H9 (cell line): Measurements from ENCODE around the gene CYTH3. TPM values are rescaled to one million over a fixed set of nuclear protein-coding genes. Genes with fewer than 3 reads are reported as not detected.

Experiments used
- DNase-seq: peaks from one replicate; pipeline ENCODE4 v3.0.0-alpha.2; 2017
- H2AFZ ChIP-seq: one replicate; pipeline ENCODE4 v1.6.1; 2013; ENCODE audit warnings: mild to moderate bottlenecking, low read length, control low read depth, moderate library complexity
- H2AK5ac ChIP-seq: 2 replicates; pipeline ENCODE4 v1.6.1; 2013; ENCODE audit warnings: low read length, control low read depth, mixed read lengths; ENCODE audit not compliant: insufficient read length
- H2BK120ac ChIP-seq: one replicate; pipeline ENCODE4 v1.6.1; 2013; ENCODE audit warnings: low read depth, mild to moderate bottlenecking, low read length, control low read depth, inconsistent platforms; ENCODE audit not compliant: poor library complexity, severe bottlenecking
- H2BK12ac ChIP-seq: 2 replicates; pipeline ENCODE4 v1.6.1; 2013; ENCODE audit warnings: low read length, control low read depth, mixed read lengths, low read depth; ENCODE audit not compliant: insufficient read length
- H2BK15ac ChIP-seq: 2 replicates; pipeline ENCODE4 v1.6.1; 2013; ENCODE audit warnings: low read depth, low read length, control low read depth
- H2BK20ac ChIP-seq: one replicate; pipeline ENCODE4 v1.6.1; 2013; ENCODE audit warnings: low read depth, mild to moderate bottlenecking, low read length, control low read depth, inconsistent platforms; ENCODE audit not compliant: poor library complexity, severe bottlenecking
- H2BK5ac ChIP-seq: 2 replicates; pipeline ENCODE4 v1.6.1; 2013; ENCODE audit warnings: low read length, control low read depth, mixed read lengths; ENCODE audit not compliant: insufficient read length
- H3K14ac ChIP-seq: 2 replicates; pipeline ENCODE4 v1.6.1; 2013; ENCODE audit warnings: low read length, control low read depth; ENCODE audit not compliant: insufficient read depth
- H3K18ac ChIP-seq: 2 replicates; pipeline ENCODE4 v1.6.1; 2013; ENCODE audit warnings: low read depth, mild to moderate bottlenecking, mixed read lengths, low read length, control low read depth; ENCODE audit not compliant: insufficient read length
- H3K23ac ChIP-seq: 2 replicates; pipeline ENCODE4 v1.6.1; 2013; ENCODE audit warnings: low read length, control low read depth, mixed read lengths, low read depth; ENCODE audit not compliant: insufficient read length
- H3K23me2 ChIP-seq: 2 replicates; pipeline ENCODE4 v1.6.1; 2013; ENCODE audit warnings: low read depth, mild to moderate bottlenecking, mixed read lengths, low read length, control low read depth; ENCODE audit not compliant: insufficient read length, poor library complexity, severe bottlenecking
- H3K27ac ChIP-seq: 2 replicates; pipeline ENCODE4 v1.5.1; 2013; ENCODE audit warnings: low read length, control low read depth, mixed read lengths, low read depth; ENCODE audit not compliant: insufficient read length
- H3K27me3 ChIP-seq: 2 replicates; pipeline ENCODE4 v1.6.1; 2013; ENCODE audit warnings: low read length, control low read depth, inconsistent platforms; ENCODE audit not compliant: insufficient read depth
- H3K4ac ChIP-seq: 2 replicates; pipeline ENCODE4 v1.6.1; 2013; ENCODE audit warnings: low read depth, mild to moderate bottlenecking, control low read depth, inconsistent platforms, low read length, moderate library complexity
- H3K4me1 ChIP-seq: 2 replicates; pipeline ENCODE4 v1.6.1; 2013; ENCODE audit warnings: low read length, control low read depth, inconsistent platforms; ENCODE audit not compliant: insufficient read depth
- H3K4me2 ChIP-seq: 2 replicates; pipeline ENCODE4 v1.6.1; 2013; ENCODE audit warnings: low read length, control low read depth, mixed read lengths; ENCODE audit not compliant: insufficient read length, insufficient read depth
- H3K56ac ChIP-seq: 2 replicates; pipeline ENCODE4 v1.6.1; 2013; ENCODE audit warnings: low read depth, mild to moderate bottlenecking, mixed read lengths, low read length, control low read depth; ENCODE audit not compliant: insufficient read length
- H3K79me1 ChIP-seq: 2 replicates; pipeline ENCODE4 v1.6.1; 2013; ENCODE audit warnings: low read depth, mild to moderate bottlenecking, moderate library complexity, low read length, control low read depth, inconsistent platforms; ENCODE audit not compliant: insufficient read depth, poor library complexity, severe bottlenecking
- H3K79me2 ChIP-seq: 2 replicates; pipeline ENCODE4 v1.6.1; 2013; ENCODE audit warnings: low read length, control low read depth, inconsistent platforms; ENCODE audit not compliant: insufficient read depth
- H3K9ac ChIP-seq: 2 replicates; pipeline ENCODE4 v1.6.1; 2013; ENCODE audit warnings: low read length, control low read depth, mixed read lengths; ENCODE audit not compliant: insufficient read length; ENCODE audit errors: extremely low read depth
- H3K9me3 ChIP-seq: one replicate; pipeline ENCODE4 v1.6.1; 2013; ENCODE audit warnings: low read depth, low read length, inconsistent platforms; ENCODE audit not compliant: control insufficient read depth
- H3T11ph ChIP-seq: one replicate; pipeline ENCODE4 v1.6.1; 2013; ENCODE audit warnings: mild to moderate bottlenecking, low read length, control low read depth, inconsistent platforms
- H4K20me1 ChIP-seq: one replicate; pipeline ENCODE4 v1.6.1; 2013; ENCODE audit not compliant: control insufficient read depth, insufficient read length, insufficient read depth
- H4K5ac ChIP-seq: 2 replicates; pipeline ENCODE4 v1.6.1; 2013; ENCODE audit warnings: low read depth, mild to moderate bottlenecking, mixed read lengths, low read length, control low read depth; ENCODE audit not compliant: insufficient read length
- H4K8ac ChIP-seq: replicated peaks from 2 replicates; pipeline ENCODE4 v1.6.1; 2013; ENCODE audit warnings: low read length, control low read depth, mixed read lengths, low read depth; ENCODE audit not compliant: insufficient read length
- H4K91ac ChIP-seq: 2 replicates; pipeline ENCODE4 v1.6.1; 2013; ENCODE audit warnings: low read depth, mild to moderate bottlenecking, moderate library complexity, mixed read lengths, low read length, control low read depth; ENCODE audit not compliant: insufficient read length
- H3K27ac Mint-ChIP-seq, 3 experiments: 2 replicates in 2 of 3; 3 replicates in 1 of 3; pipeline ENCODE4 v1.8.0; 2020 to 2021; ENCODE audit warnings: mixed read lengths in 3 of 3, mild to moderate bottlenecking in 1 of 3, moderate library complexity in 1 of 3
- H3K27me3 Mint-ChIP-seq: 2 replicates; pipeline ENCODE4 v1.8.0; 2021; ENCODE audit warnings: low read depth, mild to moderate bottlenecking, moderate library complexity, mixed read lengths
- H3K36me3 Mint-ChIP-seq, 3 experiments: 2 replicates in 2 of 3; 3 replicates in 1 of 3; pipeline ENCODE4 v1.8.0; 2020 to 2021; ENCODE audit warnings: low read depth in 3 of 3, mixed read lengths in 3 of 3; ENCODE audit not compliant: insufficient read depth in 1 of 3
- H3K4me1 Mint-ChIP-seq, 2 experiments: 2 replicates each; pipeline ENCODE4 v1.8.0; 2020; ENCODE audit warnings: mixed read lengths in 2 of 2
- H3K4me3 Mint-ChIP-seq, 2 experiments: 2 replicates in 1 of 2; 3 replicates in 1 of 2; pipeline ENCODE4 v1.8.0; 2020 to 2021; ENCODE audit warnings: mild to moderate bottlenecking in 2 of 2, mixed read lengths in 2 of 2, moderate library complexity in 1 of 2
- H3K9me3 Mint-ChIP-seq, 2 experiments: 2 replicates in 1 of 2; 3 replicates in 1 of 2; pipeline ENCODE4 v1.8.0; 2020; ENCODE audit warnings: mild to moderate bottlenecking in 2 of 2, mixed read lengths in 2 of 2, moderate library complexity in 1 of 2
- CTCF ChIP-seq: fragments of 200-600 bp; sonication (generic); conservative IDR thresholded peaks from 3 replicates; pipeline ENCODE4 v1.8.0; 2021; ENCODE audit warnings: antibody characterized with exemption, mild to moderate bottlenecking
- WGBS: extraction: QIAGEN DNeasy Blood & Tissue Kit; methylation state at CpG from one replicate; pipeline ENCODE4 v1.1.7; 2013; ENCODE audit warnings: missing lambda C conversion rate, low lambda C conversion rate, mixed read lengths; ENCODE audit not compliant: insufficient read length; ENCODE audit errors: extremely low coverage; 5-methylcytosine and 5-hydroxymethylcytosine counted together
- total RNA-seq: library from RNA; stranded (reverse); gene quantifications from 2 replicates; pipeline ENCODE4 v1.2.1, GENCODE V29; 2021

The CYTH3 gene
- total RNA-seq, 1 experiment from 2014 or later = 12.3 TPM

- Histone ChIP-seq H2AFZ (no peak overlapping the region), H4K5ac (no peak overlapping the region), H3K79me1 (no peaks in the 10 kb centered on the region), H4K8ac (no peak overlapping the region), H4K20me1 (no peaks in the 10 kb centered on the region), H3K27ac (no peak overlapping the region), H3K23me2 (no peaks in the 10 kb centered on the region), H3T11ph (no peak overlapping the region), H2BK20ac (no peak overlapping the region), H3K56ac (no peak overlapping the region), H2BK12ac (no peak overlapping the region), H3K27me3 (no peaks in the 10 kb centered on the region), H2BK120ac (no peak overlapping the region), H3K9ac (no peak overlapping the region), H2BK5ac (no peak overlapping the region), H3K4ac (no peak overlapping the region), H3K4me2 (no peak overlapping the region), H2BK15ac (no peak overlapping the region), H4K91ac (no peak overlapping the region), H3K4me1 (no peaks in the 10 kb centered on the region), H3K79me2 (no peaks in the 10 kb centered on the region), H2AK5ac (no peak overlapping the region), H3K18ac (no peak overlapping the region), H3K14ac (no peak overlapping the region), H3K9me3 (no peaks in the 10 kb centered on the region), H3K23ac (no peak overlapping the region)
- no peak overlapping the region for H3K4me3 Mint-ChIP-seq
- no peaks in the 10 kb centered on the region for H3K27me3 Mint-ChIP-seq
- DNase-seq = no peak
- H3K4me1 Mint-ChIP-seq = peaks cover 0 to 6% of the 10 kb centered on the region in 2 experiments; a peak in 2 of 4 replicates
- no CpG with 5 or more reads among the region's 10 CpGs for WGBS
- peaks cover 42 to 60% (median 57%) of the 10 kb centered on the region in 3 experiments for H3K36me3 Mint-ChIP-seq
- H3K27ac Mint-ChIP-seq = no peak overlapping the region; a peak in 1 of 7 replicates
- no peak for TF ChIP-seq CTCF
- H3K9me3 Mint-ChIP-seq = no peaks in the 10 kb centered on the region; a peak in 1 of 5 replicates
These were observed 142.3 kb downstream of the CYTH3 start for GRCh38 chr7:6130007-6130587.
